ENCODE measurements around the gene DNAI1. TPM values are rescaled to one million over a fixed set of nuclear protein-coding genes. Genes with fewer than 3 reads are reported as not detected.
A peak's percentile ranks its signal among the peaks of the same experiment; 100 is the strongest.

DNAI1 gene
- total and polyA plus RNA-seq, 2 experiments from 2014 or later: 1.6 to 2.2 TPM

DNA sequence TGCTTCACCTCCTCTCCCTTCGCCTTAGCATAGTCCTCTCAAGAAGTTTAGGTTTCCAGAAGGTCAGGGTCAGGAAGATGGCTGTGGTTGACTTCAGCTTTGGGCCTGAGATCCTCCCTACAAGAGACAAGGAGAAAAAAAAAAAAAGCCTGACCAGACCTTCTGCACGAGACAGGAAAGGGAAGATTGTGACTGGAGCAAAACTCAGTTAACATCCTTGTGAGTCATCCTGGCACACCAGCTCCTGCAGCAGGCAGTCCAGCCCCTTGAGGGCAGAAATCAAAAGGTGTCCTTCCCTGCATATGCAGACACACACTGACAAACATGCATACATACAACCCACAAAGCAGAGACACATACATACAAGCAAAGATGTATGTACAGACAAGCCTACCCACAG lies 82.2 kb downstream of the DNAI1 start:
- Histone ChIP-seq H3K27me3 (no peaks in the 10 kb centered on the region), H3K36me3 (no peaks in the 10 kb centered on the region), H3K9me3 (ENCODE audit: low read depth) (no peaks in the 10 kb centered on the region), H3K4me3 (no peak overlapping the region), H3K4me1 (ENCODE audit: low read depth) (no peaks in the 10 kb centered on the region), H3K27ac (no peak overlapping the region)
- TF ChIP-seq, protein P1, sequence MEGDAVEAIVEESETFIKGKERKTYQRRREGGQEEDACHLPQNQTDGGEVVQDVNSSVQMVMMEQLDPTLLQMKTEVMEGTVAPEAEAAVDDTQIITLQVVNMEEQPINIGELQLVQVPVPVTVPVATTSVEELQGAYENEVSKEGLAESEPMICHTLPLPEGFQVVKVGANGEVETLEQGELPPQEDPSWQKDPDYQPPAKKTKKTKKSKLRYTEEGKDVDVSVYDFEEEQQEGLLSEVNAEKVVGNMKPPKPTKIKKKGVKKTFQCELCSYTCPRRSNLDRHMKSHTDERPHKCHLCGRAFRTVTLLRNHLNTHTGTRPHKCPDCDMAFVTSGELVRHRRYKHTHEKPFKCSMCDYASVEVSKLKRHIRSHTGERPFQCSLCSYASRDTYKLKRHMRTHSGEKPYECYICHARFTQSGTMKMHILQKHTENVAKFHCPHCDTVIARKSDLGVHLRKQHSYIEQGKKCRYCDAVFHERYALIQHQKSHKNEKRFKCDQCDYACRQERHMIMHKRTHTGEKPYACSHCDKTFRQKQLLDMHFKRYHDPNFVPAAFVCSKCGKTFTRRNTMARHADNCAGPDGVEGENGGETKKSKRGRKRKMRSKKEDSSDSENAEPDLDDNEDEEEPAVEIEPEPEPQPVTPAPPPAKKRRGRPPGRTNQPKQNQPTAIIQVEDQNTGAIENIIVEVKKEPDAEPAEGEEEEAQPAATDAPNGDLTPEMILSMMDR (IDR thresholded peaks at IDR 0.05; ENCODE audit: low read depth, low read length): no peak
- peak in 1 of 2 donors; percentile 65 for DNase-seq (ENCODE audit: low read depth in 1 of 2, low spot score in 1 of 2)

DNA sequence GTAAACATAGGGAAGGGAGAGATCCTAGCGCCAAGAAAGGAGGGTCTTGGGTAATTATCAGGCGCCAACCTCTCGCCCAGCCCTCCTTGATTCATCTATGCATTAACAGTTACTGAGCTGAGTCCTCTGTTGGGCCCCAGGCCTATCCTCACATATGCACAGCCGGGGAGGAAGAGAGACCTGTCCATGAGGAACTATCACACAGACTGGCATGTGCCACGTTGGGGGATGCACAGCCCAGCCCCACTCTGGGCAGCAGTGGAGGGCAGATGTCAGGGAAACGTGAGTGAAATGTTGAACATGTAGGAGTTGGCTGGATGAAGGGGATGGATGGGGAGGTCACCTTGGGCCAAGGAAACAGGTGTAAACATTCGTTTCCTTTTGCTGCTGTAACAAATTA lies 82.9 kb downstream of the DNAI1 start:
- no peak overlapping the region for H3K4me3 ChIP-seq
- TF ChIP-seq, protein P1 (IDR thresholded peaks at IDR 0.05; ENCODE audit: low read depth, low read length): no peak
- DNase-seq (ENCODE audit: low read depth in 1 of 2, low spot score in 1 of 2): no peak
- H3K27ac ChIP-seq: no peak overlapping the region
- no peaks in the 10 kb centered on the region for H3K9me3 ChIP-seq (ENCODE audit: low read depth)
- no peaks in the 10 kb centered on the region for H3K36me3 ChIP-seq
- H3K4me1 ChIP-seq (ENCODE audit: low read depth): no peaks in the 10 kb centered on the region
- H3K27me3 ChIP-seq: no peaks in the 10 kb centered on the region

DNA sequence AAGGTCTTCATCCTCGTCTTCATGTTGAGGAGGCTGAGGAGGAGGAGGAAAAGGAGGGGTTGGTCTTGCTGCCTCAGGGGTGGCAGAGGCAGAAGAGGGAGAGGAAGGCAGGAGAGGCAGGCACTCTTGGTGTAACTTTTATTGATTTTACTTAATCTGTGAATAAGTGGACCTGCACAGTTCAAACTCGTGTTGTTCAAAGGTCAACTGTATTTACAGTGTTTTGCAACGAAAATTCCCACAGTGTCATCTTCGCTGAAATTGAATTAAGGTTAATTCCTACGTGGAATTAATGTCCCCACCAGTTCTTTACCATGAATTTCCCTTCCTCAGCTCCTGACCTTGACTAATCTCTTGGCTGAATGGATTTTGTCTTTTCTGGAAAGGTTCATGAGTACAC lies 85.4 kb downstream of the DNAI1 start:
- Histone ChIP-seq H3K27ac (no peak overlapping the region), H3K36me3 (no peaks in the 10 kb centered on the region), H3K4me1 (ENCODE audit: low read depth) (no peaks in the 10 kb centered on the region), H3K9me3 (ENCODE audit: low read depth) (no peaks in the 10 kb centered on the region), H3K4me3 (no peak overlapping the region), H3K27me3 (no peaks in the 10 kb centered on the region)
- DNase-seq (ENCODE audit: low read depth in 1 of 2, low spot score in 1 of 2): no peak
- TF ChIP-seq, protein P1 (IDR thresholded peaks at IDR 0.05; ENCODE audit: low read depth, low read length): no peak

DNA sequence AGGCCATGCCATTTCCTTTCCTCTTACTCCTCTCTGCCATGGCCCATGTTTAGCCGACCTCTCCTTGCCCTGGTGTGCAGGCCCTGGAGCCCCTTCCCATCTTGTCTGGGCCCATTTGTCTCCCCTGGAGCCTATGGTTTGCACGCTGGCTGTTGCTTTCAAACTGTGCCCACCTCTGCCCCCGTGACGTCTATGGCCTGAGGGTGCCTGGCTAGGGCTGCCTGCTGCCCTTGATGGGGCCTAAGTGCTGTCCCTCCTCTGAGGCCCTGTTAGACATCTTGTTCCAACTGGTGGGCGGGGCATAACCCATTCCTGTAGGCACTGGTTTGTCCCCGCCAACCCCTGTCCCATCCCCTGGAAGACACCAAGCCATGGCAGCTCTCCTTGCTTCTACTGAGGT lies 86.9 kb downstream of the DNAI1 start:
- Histone ChIP-seq H3K9me3 (ENCODE audit: low read depth) (no peaks in the 10 kb centered on the region), H3K4me1 (ENCODE audit: low read depth) (no peaks in the 10 kb centered on the region), H3K27me3 (no peaks in the 10 kb centered on the region), H3K4me3 (no peak overlapping the region), H3K36me3 (no peaks in the 10 kb centered on the region), H3K27ac (no peak overlapping the region)
- DNase-seq (ENCODE audit: low read depth in 1 of 2, low spot score in 1 of 2): no peak
- TF ChIP-seq, protein P1 (IDR thresholded peaks at IDR 0.05; ENCODE audit: low read depth, low read length): no peak

GRCh38 chr9:34546102-34546833 lies 87.7 kb downstream of the DNAI1 start:
- H3K4me3 ChIP-seq: no peak overlapping the region
- TF ChIP-seq, protein P1 (IDR thresholded peaks at IDR 0.05; ENCODE audit: low read depth, low read length): no peak
- no peaks in the 10 kb centered on the region for H3K9me3 ChIP-seq (ENCODE audit: low read depth)
- DNase-seq (ENCODE audit: low read depth in 1 of 2, low spot score in 1 of 2): no peak
- H3K4me1 ChIP-seq (ENCODE audit: low read depth): no peaks in the 10 kb centered on the region
- H3K27ac ChIP-seq: no peak overlapping the region
- H3K27me3 ChIP-seq: no peaks in the 10 kb centered on the region
- H3K36me3 ChIP-seq: no peaks in the 10 kb centered on the region
